WTC11 (cell line): Measurements from ENCODE around the gene UCK2. TPM values are rescaled to one million over a fixed set of nuclear protein-coding genes. Genes with fewer than 3 reads are reported as not detected.

Experiments
- ATAC-seq: fragments of 200-7000 bp; cut with Tn5 transposase; 2 replicates; pipeline ENCODE4 v1.10.0; 2021; ENCODE audit warnings: mild to moderate bottlenecking, moderate library complexity
- CTCF ChIA-PET: fragments of 300-600 bp; sonication (Branson Sonifier 250); formaldehyde crosslinking; loops from one replicate; lab custom pipeline; 2021; ENCODE audit warnings: antibody characterized with exemption; lab: Charles Lee
- POLR2A ChIA-PET: fragments of 350-600 bp; sonication (Branson Sonifier 250); formaldehyde crosslinking; loops from one replicate; lab custom pipeline; 2021; ENCODE audit warnings: antibody characterized with exemption; lab: Charles Lee
- DNase-seq: peaks from one replicate; pipeline ENCODE4 v3.0.0; 2021; ENCODE audit warnings: low spot score
- H3K27ac Mint-ChIP-seq: 2 replicates; pipeline ENCODE4 v1.8.0; 2021; ENCODE audit warnings: mixed read lengths
- H3K27me3 Mint-ChIP-seq: 2 replicates; pipeline ENCODE4 v1.8.0; 2021; ENCODE audit warnings: low read depth, mild to moderate bottlenecking, moderate library complexity, mixed read lengths
- H3K36me3 Mint-ChIP-seq: 2 replicates; pipeline ENCODE4 v1.8.0; 2021; ENCODE audit warnings: mixed read lengths
- H3K4me1 Mint-ChIP-seq: 2 replicates; pipeline ENCODE4 v1.8.0; 2022; ENCODE audit warnings: mixed read lengths
- H3K4me3 Mint-ChIP-seq: 2 replicates; pipeline ENCODE4 v1.8.0; 2021; ENCODE audit warnings: mild to moderate bottlenecking, moderate library complexity, mixed read lengths
- H3K9me3 Mint-ChIP-seq: 2 replicates; pipeline ENCODE4 v1.8.0; 2021; ENCODE audit warnings: mixed read lengths
- ARID4B ChIP-seq: sonication (generic); formaldehyde crosslinking; IDR thresholded peaks from 2 replicates; pipeline ENCODE4 v1.8.0; 2023; ENCODE audit warnings: missing genetic modification reagents, mild to moderate bottlenecking, borderline replicate concordance
- IRF2 ChIP-seq: sonication (generic); formaldehyde crosslinking; IDR thresholded peaks from 2 replicates; pipeline ENCODE4 v1.8.0; 2022; ENCODE audit warnings: low read depth, missing genetic modification reagents, borderline replicate concordance
- MYBL2 ChIP-seq: sonication (generic); formaldehyde crosslinking; IDR thresholded peaks from 2 replicates; pipeline ENCODE4 v1.8.1; 2023; ENCODE audit warnings: mild to moderate bottlenecking, moderate library complexity, missing genetic modification reagents
- NFATC4 ChIP-seq: fragments of 250-450 bp; sonication (Bioruptor Pico); IDR thresholded peaks from 2 replicates; pipeline ENCODE4 v1.9.0; 2021; ENCODE audit warnings: mild to moderate bottlenecking
- NFE2L1 ChIP-seq: sonication (generic); formaldehyde crosslinking; IDR thresholded peaks from 2 replicates; pipeline ENCODE4 v1.8.1; 2023; ENCODE audit warnings: missing genetic modification reagents
- PRDM15 ChIP-seq: sonication (generic); formaldehyde crosslinking; IDR thresholded peaks from 2 replicates; pipeline ENCODE4 v1.8.0; 2022; ENCODE audit warnings: missing genetic modification reagents
- TEAD4 ChIP-seq: sonication (generic); formaldehyde crosslinking; IDR thresholded peaks from 2 replicates; pipeline ENCODE4 v1.8.0; 2022; ENCODE audit warnings: mild to moderate bottlenecking, missing genetic modification reagents
- TP53 ChIP-seq: sonication (generic); formaldehyde crosslinking; IDR thresholded peaks from 2 replicates; pipeline ENCODE4 v1.8.1; 2023; ENCODE audit warnings: mild to moderate bottlenecking, missing genetic modification reagents
- USF2 ChIP-seq: sonication (generic); formaldehyde crosslinking; IDR thresholded peaks from 2 replicates; pipeline ENCODE4 v1.8.1; 2023; ENCODE audit warnings: mild to moderate bottlenecking, missing genetic modification reagents, moderate library complexity
- ZNF121 ChIP-seq: sonication (generic); formaldehyde crosslinking; IDR thresholded peaks from 2 replicates; pipeline ENCODE4 v1.8.0; 2023; ENCODE audit warnings: missing genetic modification reagents
- total RNA-seq: library from RNA; stranded (reverse); gene quantifications from 3 replicates; pipeline ENCODE4 v1.2.3, GENCODE V29; 2021
- TF ChIP-seq, protein P1 (sequence below): sonication (generic); formaldehyde crosslinking; IDR thresholded peaks from 2 replicates; pipeline ENCODE4 v1.8.1; 2022; ENCODE audit warnings: low read depth, missing genetic modification reagents, borderline replicate concordance
- TF ChIP-seq, protein P2 (sequence below): fragments of 250-450 bp; sonication (Bioruptor Pico); IDR thresholded peaks from 2 replicates; pipeline ENCODE4 v1.9.0; 2021; ENCODE audit warnings: moderate library complexity, mild to moderate bottlenecking, inconsistent platforms, borderline replicate concordance

The UCK2 gene
- total RNA-seq, 1 experiment from 2014 or later, result 85.7 TPM

DNA sequence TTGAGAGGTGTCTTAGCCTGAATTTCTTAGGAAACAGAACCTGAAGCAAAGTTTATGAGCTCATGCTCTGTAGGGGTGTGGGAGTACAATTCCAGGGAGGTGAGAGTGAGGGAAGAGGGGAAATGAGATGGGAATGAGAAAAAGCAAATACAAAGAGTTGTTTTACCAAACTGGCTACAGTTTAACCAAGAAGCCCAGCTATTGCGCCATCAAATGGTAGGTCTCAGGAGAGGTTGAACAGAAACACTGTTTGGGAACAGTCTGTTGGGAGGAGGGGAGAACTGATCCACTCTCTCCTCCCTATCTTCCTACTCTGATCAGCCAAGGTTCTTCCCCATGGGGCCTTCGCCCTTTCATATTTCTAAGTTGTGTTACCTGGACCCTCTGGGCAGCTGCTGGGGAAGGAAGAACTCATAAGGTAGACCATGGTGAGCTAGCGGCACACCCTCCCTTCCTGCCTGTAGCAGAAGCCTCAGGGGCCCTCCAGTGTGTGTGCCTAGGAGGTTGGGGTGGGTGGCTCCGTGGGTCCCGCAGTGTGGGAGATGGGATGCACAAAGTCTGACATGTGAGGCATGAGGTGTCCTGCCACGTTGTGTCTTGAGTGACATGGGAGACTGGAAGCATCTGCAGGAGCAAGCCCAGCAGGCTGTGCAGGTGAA, 120.5 kb downstream of the UCK2 start:
- H3K27me3 Mint-ChIP-seq, result no peaks in the 10 kb centered on the region
- DNase-seq (no peak), ATAC-seq (no peak)
- H3K36me3 Mint-ChIP-seq, result no peaks in the 10 kb centered on the region
- no peak overlapping the region for H3K4me3 Mint-ChIP-seq
- ChIA-PET CTCF (interaction anchor here (0.7 to 3.9 kb wide), 3 partner anchors 10 to 804 kb away, joined by 3 to 15 read pairs (median 7); no protein-coding TSS in a partner anchor), POLR2A (no interaction called here)
- H3K4me1 Mint-ChIP-seq, result peaks cover 19% of the 10 kb centered on the region
- no peak overlapping the region for H3K27ac Mint-ChIP-seq
- H3K9me3 Mint-ChIP-seq, result no peaks in the 10 kb centered on the region
- TF ChIP-seq TP53 (CRISPR knock-in tag) (no peak), IRF2 (CRISPR knock-in tag) (no peak), MYBL2 (CRISPR knock-in tag) (no peak), NFE2L1 (CRISPR knock-in tag) (no peak), USF2 (CRISPR knock-in tag) (no peak), TEAD4 (CRISPR knock-in tag) (no peak), ARID4B (CRISPR knock-in tag) (no peak), PRDM15 (CRISPR knock-in tag) (no peak), NFATC4 (CRISPR knock-in tag) (no peak)
- TF ChIP-seq, protein P1, sequence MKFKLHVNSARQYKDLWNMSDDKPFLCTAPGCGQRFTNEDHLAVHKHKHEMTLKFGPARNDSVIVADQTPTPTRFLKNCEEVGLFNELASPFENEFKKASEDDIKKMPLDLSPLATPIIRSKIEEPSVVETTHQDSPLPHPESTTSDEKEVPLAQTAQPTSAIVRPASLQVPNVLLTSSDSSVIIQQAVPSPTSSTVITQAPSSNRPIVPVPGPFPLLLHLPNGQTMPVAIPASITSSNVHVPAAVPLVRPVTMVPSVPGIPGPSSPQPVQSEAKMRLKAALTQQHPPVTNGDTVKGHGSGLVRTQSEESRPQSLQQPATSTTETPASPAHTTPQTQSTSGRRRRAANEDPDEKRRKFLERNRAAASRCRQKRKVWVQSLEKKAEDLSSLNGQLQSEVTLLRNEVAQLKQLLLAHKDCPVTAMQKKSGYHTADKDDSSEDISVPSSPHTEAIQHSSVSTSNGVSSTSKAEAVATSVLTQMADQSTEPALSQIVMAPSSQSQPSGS (CRISPR knock-in tag), result no peak
- TF ChIP-seq, protein P2, sequence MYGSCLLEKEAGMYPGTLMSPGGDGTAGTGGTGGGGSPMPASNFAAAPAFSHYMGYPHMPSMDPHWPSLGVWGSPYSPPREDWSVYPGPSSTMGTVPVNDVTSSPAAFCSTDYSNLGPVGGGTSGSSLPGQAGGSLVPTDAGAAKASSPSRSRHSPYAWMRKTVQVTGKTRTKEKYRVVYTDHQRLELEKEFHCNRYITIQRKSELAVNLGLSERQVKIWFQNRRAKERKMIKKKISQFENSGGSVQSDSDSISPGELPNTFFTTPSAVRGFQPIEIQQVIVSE (CRISPR knock-in tag), result no peak

DNA sequence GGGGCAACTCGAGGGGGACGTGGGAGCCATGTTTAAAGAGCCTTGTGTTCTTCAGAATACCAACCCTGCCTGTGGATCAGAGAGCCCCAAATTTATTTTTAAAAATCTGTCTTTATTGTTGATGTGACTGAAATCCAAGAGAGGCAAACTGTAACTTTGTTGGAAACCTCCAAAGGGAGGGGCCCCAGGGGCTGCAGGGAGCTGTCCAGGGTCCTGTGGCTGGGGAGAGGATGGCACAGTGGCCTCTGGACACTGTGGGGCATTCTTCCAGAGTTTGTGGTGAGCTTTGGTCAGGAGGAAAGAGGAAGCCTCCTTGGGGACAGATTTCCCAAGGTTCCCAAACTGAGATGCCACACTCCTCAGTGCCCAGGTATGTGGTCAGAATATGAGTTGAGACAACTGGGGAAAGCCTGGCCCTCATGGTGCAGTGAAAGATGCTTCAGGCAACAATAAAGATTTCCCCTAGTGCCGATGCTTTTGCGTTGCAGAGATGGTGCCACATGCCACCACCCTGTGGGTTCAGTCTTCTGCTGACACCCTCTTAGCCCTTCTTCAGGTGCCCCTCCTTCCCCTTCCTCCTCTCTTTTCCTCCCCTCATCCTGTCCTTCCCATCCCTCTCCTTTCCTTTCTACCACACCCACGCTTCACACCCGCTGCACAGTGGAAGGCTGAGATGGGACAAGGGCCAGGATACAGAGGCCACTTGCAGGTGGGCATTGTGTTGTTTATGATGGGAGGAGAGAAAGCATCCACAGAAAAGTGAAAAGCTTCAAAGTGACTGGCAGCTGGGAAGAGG, 122.1 kb downstream of the UCK2 start:
- Mint-ChIP-seq H3K4me1 (peaks cover 11% of the 10 kb centered on the region), H3K36me3 (no peaks in the 10 kb centered on the region), H3K27ac (no peak overlapping the region), H3K9me3 (no peaks in the 10 kb centered on the region), H3K4me3 (no peak overlapping the region), H3K27me3 (no peaks in the 10 kb centered on the region)
- DNase-seq, result peak; percentile 71
- peak; percentile 93 for ATAC-seq
- TF ChIP-seq ZNF121 (CRISPR knock-in tag), result no peak
- TF ChIP-seq ARID4B (CRISPR knock-in tag), result 0 out of 2 replicates have a peak, but pooled peaks have one; percentile 31
- ChIA-PET CTCF (interaction anchor here (0.6 to 3.9 kb wide), 5 partner anchors 8 to 216 kb away, joined by 4 to 15 read pairs (median 7); no protein-coding TSS in a partner anchor), POLR2A (no interaction called here)
